K562 (cell line): ENCODE results near the gene PDLIM5. TPM values are rescaled to one million over a fixed set of nuclear protein-coding genes. Genes with fewer than 3 reads are reported as not detected.

Experiments used
- ATAC-seq: fragments of 200-7000 bp; cut with Tn5 transposase; 3 replicates; pipeline ENCODE4 v1.9.1; 2020; ENCODE audit warnings: moderate library complexity
- BruUV-seq: library from RNA; stranded (reverse); fragments of 400-500 nt; replicated peaks from 2 replicates; lab custom pipeline; 2021; lab: Mats Ljungman, UMichigan
- CTCF ChIA-PET: fragments of 300-600 bp; formaldehyde crosslinking; extraction: SDS; loops from one replicate; lab custom pipeline; 2021; ENCODE audit warnings: low intra/inter-chr PET ratio; lab: Yijun Ruan, JAX
- POLR2A ChIA-PET: fragments of 300-600, 350-650 bp; sonication (Branson Sonifier 250); formaldehyde crosslinking; extraction: SDS; loops from one replicate; lab custom pipeline; 2021; ENCODE audit warnings: antibody characterized with exemption, inconsistent platforms; lab: Yijun Ruan, JAX
- DNase-seq, 4 experiments: peaks; one replicate each; pipeline versions ENCODE4 v3.0.0 to v3.0.0-alpha.2; 2011 to 2018; ENCODE audit warnings: low spot score in 3 of 4, mixed read lengths in 3 of 4; ENCODE audit errors: extremely low read depth in 1 of 4
- FAIRE-seq: peaks from 2 replicates; lab custom pipeline; 2011; peaks lifted over from hg19 to GRCh38; lab: Jason Lieb, UNC
- H2AFZ ChIP-seq: 2 replicates; pipeline ENCODE4 v1.6.0; 2011; ENCODE audit warnings: low read depth, low read length, control low read depth, inconsistent platforms
- H3K27ac ChIP-seq: fragments of 200-600 bp; 3 replicates; pipeline ENCODE4 v1.8.0; 2011; ENCODE audit warnings: low read depth, mild to moderate bottlenecking, control low read depth, inconsistent platforms, low read length, moderate library complexity, mixed read lengths; ENCODE audit errors: extremely low read depth
- H3K27me3 ChIP-seq, 2 experiments: fragments of 300-600 bp in 1 of 2; 2 replicates in 1 of 2; 3 replicates in 1 of 2; pipeline versions ENCODE4 v1.6.0 to v1.8.0; 2011; ENCODE audit warnings: inconsistent platforms in 2 of 2, low read length in 2 of 2, mild to moderate bottlenecking in 1 of 2, mixed read lengths in 1 of 2, moderate library complexity in 1 of 2; ENCODE audit not compliant: control insufficient read depth in 2 of 2, insufficient read depth in 2 of 2
- H3K36me3 ChIP-seq: fragments of 300-600 bp; 3 replicates; pipeline ENCODE4 v1.8.0; 2011; ENCODE audit warnings: mild to moderate bottlenecking, low read length, inconsistent platforms; ENCODE audit not compliant: control insufficient read depth, insufficient read depth
- H3K4me1 ChIP-seq, 2 experiments: fragments of 200-600 bp in 1 of 2; replicated peaks in 1 of 2; 2 replicates in 1 of 2; 3 replicates in 1 of 2; pipeline versions ENCODE4 v1.5.1 to v1.8.0; 2011; ENCODE audit warnings: inconsistent platforms in 2 of 2, low read length in 2 of 2, mild to moderate bottlenecking in 1 of 2, mixed read lengths in 1 of 2, moderate library complexity in 1 of 2; ENCODE audit not compliant: control insufficient read depth in 2 of 2, insufficient read depth in 2 of 2
- H3K4me2 ChIP-seq: 2 replicates; pipeline ENCODE4 v1.6.1; 2011; ENCODE audit warnings: low read length, control low read depth, inconsistent platforms, mixed read lengths; ENCODE audit not compliant: insufficient read depth
- H3K4me3 ChIP-seq: fragments of 200-600 bp; sonication (generic), shearing (Covaris generic); 2 replicates; pipeline ENCODE4 v1.5.1; 2016; ENCODE audit warnings: control low read depth, inconsistent platforms
- H3K79me2 ChIP-seq: fragments of 200-600 bp; 3 replicates; pipeline ENCODE4 v1.8.0; 2011; ENCODE audit warnings: low read length, inconsistent platforms; ENCODE audit not compliant: control insufficient read depth, insufficient read depth
- H3K9ac ChIP-seq, 2 experiments: 2 replicates each; pipeline versions ENCODE4 v1.6.0 to v1.6.1; 2011; ENCODE audit warnings: low read depth in 2 of 2, low read length in 2 of 2, control low read depth in 1 of 2, inconsistent platforms in 1 of 2, mild to moderate bottlenecking in 1 of 2, mixed read lengths in 1 of 2; ENCODE audit not compliant: insufficient read depth in 1 of 2
- H3K9me1 ChIP-seq: one replicate; pipeline ENCODE4 v1.6.0; 2011; ENCODE audit warnings: inconsistent platforms, mild to moderate bottlenecking, low read length, moderate library complexity; ENCODE audit not compliant: control insufficient read depth, insufficient read depth
- H3K9me3 ChIP-seq: replicated peaks from 2 replicates; pipeline ENCODE4 v1.5.1; 2011; ENCODE audit warnings: low read depth, low read length, inconsistent platforms; ENCODE audit not compliant: control insufficient read depth, insufficient read depth
- H4K20me1 ChIP-seq: replicated peaks from 2 replicates; pipeline ENCODE4 v1.6.1; 2011; ENCODE audit warnings: low read length, inconsistent platforms, mixed read lengths; ENCODE audit not compliant: control insufficient read depth, insufficient read depth
- BMI1 ChIP-seq: fragments of 150-350 bp; IDR thresholded peaks from 2 replicates; pipeline ENCODE4 v1.6.1; 2014; ENCODE audit warnings: low read length
- CBX8 ChIP-seq: fragments of 200-600 bp; sonication (generic); IDR thresholded peaks from 2 replicates; pipeline ENCODE4 v1.6.1; 2012; ENCODE audit warnings: borderline replicate concordance, mixed run types, low read depth, mild to moderate bottlenecking, moderate library complexity, mixed read lengths, low read length, control low read depth, inconsistent platforms; ENCODE audit not compliant: poor library complexity, severe bottlenecking; ENCODE audit errors: extremely low read depth
- KDM2B ChIP-seq: fragments of 250-450 bp; sonication (Bioruptor Pico); IDR thresholded peaks from 2 replicates; pipeline ENCODE4 v1.8.0; 2021; ENCODE audit warnings: mild to moderate bottlenecking, moderate library complexity
- PML ChIP-seq: IDR thresholded peaks from 2 replicates; pipeline ENCODE4 v1.6.1; 2012; ENCODE audit warnings: low read length, inconsistent platforms
- RHOXF2B ChIP-seq: fragments of 250-450 bp; sonication (Bioruptor Pico); conservative IDR thresholded peaks from 2 replicates; pipeline ENCODE4 v1.5.1; 2021
- SNIP1 ChIP-seq: fragments of 450-650 bp; IDR thresholded peaks from 2 replicates; pipeline ENCODE4 v1.7.1; 2017; ENCODE audit warnings: low read depth, mild to moderate bottlenecking
- SP1 ChIP-seq: sonication (generic); formaldehyde crosslinking; IDR thresholded peaks from 2 replicates; pipeline ENCODE4 v1.8.1; 2022; ENCODE audit warnings: mild to moderate bottlenecking, missing genetic modification reagents
- TGIF2 ChIP-seq: sonication (generic); formaldehyde crosslinking; IDR thresholded peaks from 2 replicates; pipeline ENCODE4 v1.8.1; 2022; ENCODE audit warnings: mild to moderate bottlenecking, missing genetic modification reagents, moderate library complexity
- XRCC3 ChIP-seq: fragments of 450-650 bp; IDR thresholded peaks from 2 replicates; pipeline ENCODE4 v1.6.1; 2017; ENCODE audit warnings: mild to moderate bottlenecking, moderate library complexity
- ZNF143 ChIP-seq: sonication (generic); formaldehyde crosslinking; IDR thresholded peaks from 2 replicates; pipeline ENCODE4 v1.9.0; 2022; ENCODE audit warnings: mild to moderate bottlenecking, missing genetic modification reagents
- ZSCAN29 ChIP-seq: fragments of 450-650 bp; IDR thresholded peaks from 2 replicates; pipeline ENCODE4 v1.6.1; 2017
- ZZZ3 ChIP-seq: fragments of 450-650 bp; IDR thresholded peaks from 2 replicates; pipeline ENCODE4 v1.6.1; 2016; ENCODE audit warnings: antibody characterized with exemption, mild to moderate bottlenecking, moderate library complexity
- WGBS: fragments of 100-300 bp; shearing (Covaris generic); methylation state at CpG from one replicate; pipeline ENCODE4 v1.1.6; 2016; ENCODE audit warnings: low coverage, mixed read lengths; ENCODE audit not compliant: insufficient coverage; ENCODE audit errors: missing lambda C conversion rate; 5-methylcytosine and 5-hydroxymethylcytosine counted together
- in situ Hi-C: fragments of 300-500 bp; cut with MboI; formaldehyde crosslinking; loops from 4 replicates; pipeline ENCODE4 v1.15.0; 2018; ENCODE audit warnings: inconsistent platforms, mixed read lengths
- intact Hi-C: fragments of 100-400 bp; cut with micrococcal nuclease; formaldehyde crosslinking; loops from 2 replicates; pipeline ENCODE4 v1.14.2; 2022
- polyA plus RNA-seq, 8 experiments: library from polyadenylated mRNA; depleted of rRNA in 4 of 8; stranded (reverse) in 5 of 8; unstranded in 3 of 8; fragments of >200 nt; fragmentation: Nextera tagmentation in 2 of 8; fragmentation: Illumina TruSeq in 1 of 8; extraction: Ambion mirVana in 2 of 8; extraction: Trizol in 1 of 8; gene quantifications; 2 replicates each; pipeline versions ENCODE4 v1.2.1 to v1.2.3, GENCODE V29; 2011 to 2014; ENCODE audit warnings: inconsistent platforms in 1 of 8, missing spikeins in 1 of 8
- total RNA-seq, 7 experiments: library from RNA; depleted of rRNA in 6 of 7; stranded (reverse); fragments of >200 nt in 6 of 7; fragmentation: Illumina TruSeq in 2 of 7; extraction: Trizol in 2 of 7; gene quantifications; 2 replicates each; pipeline versions ENCODE4 v1.2.1 to v1.2.3, GENCODE V29; 2011 to 2021; ENCODE audit warnings: low replicate concordance in 1 of 7
- TF ChIP-seq, protein P1 (sequence below), 2 experiments: fragments of 450-650 bp in 1 of 2; sonication (generic) in 1 of 2; formaldehyde crosslinking; conservative IDR thresholded peaks; 2 replicates each; pipeline versions ENCODE4 v1.4.0 to v1.8.1; 2020 to 2022; ENCODE audit warnings: mild to moderate bottlenecking in 1 of 2, missing genetic modification reagents in 1 of 2
- TF ChIP-seq, protein P2 (sequence below): fragments of 450-650 bp; IDR thresholded peaks from 2 replicates; pipeline ENCODE4 v1.6.1; 2016; ENCODE audit warnings: borderline replicate concordance

Gene PDLIM5
- total and polyA plus RNA-seq, 9 of the 15 experiments (the other 6 are each of a cell fraction or from before 2014, with no cell fraction given), result 36.9 to 127 (median 62.5) TPM

DNA sequence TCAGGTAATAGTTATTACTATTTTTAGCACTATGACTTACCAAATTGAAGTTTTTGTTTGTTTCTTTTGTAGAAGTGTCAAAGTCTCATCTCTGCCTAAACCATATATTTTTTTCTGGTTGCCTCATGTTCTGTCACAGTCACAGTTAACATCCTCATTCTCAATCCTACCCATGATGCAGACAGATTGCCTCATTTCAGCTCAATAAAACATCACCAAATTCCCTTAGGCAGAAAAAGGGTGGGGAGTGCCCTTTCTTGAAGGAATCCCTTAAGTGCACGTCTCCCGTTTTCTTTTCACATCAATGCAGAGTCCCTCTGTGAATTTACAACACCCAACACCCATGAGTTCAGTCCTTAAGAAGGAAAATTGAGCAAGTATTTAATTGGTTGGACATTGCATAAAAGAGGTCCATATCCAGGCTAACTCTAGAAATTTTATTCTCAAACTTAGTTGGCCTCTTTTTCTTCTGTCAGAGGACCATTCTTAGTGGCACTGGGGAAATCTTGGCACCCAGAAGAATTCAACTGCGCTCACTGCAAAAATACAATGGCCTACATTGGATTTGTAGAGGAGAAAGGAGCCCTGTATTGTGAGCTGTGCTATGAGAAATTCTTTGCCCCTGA is 202.4 kb downstream of the PDLIM5 start (continued):
- TF ChIP-seq CBX8, result no peak
- TF ChIP-seq PML, result no peak
- TF ChIP-seq ZZZ3, result no peak
- no peak for TF ChIP-seq BMI1
- no peak for TF ChIP-seq SP1 (CRISPR knock-in tag)

DNA sequence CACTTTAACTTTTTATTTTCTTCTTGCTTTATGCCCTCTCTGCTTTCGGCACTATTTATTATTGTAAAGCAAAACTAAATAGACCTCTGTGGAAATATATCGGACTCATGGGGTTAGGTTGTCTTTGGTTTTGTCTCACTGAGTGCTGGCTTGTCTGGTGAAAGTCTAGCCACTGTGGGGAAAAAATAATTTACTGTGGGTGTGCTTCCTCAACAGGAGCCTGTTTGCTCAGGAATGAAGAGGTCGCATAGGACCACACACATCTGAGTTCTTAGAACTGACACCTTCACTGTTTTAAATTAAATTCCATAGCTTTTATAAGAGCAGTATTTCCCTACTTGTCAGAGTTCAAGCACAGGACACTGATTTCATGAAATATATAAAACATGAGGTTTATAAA is 203.0 kb downstream of the PDLIM5 start:
- Histone ChIP-seq H2AFZ (no peak overlapping the region), H4K20me1 (peaks cover 5% of the 10 kb centered on the region; the same call in 1 of the 2 replicates), H3K36me3 (peaks cover 22% of the 10 kb centered on the region; the same call in 1 of the 3 replicates), H3K27ac (no peak overlapping the region), H3K4me3 (no peak overlapping the region), H3K9ac (no peak overlapping the region), H3K9me1 (no peaks in the 10 kb centered on the region), H3K4me1 (peaks cover 0 to 6% of the 10 kb centered on the region in 2 experiments; a peak in 4 of 5 replicates), H3K9me3 (no peaks in the 10 kb centered on the region), H3K79me2 (no peaks in the 10 kb centered on the region), H3K27me3 (no peaks in the 10 kb centered on the region), H3K4me2 (no peak overlapping the region)
- TF ChIP-seq SNIP1, result no peak
- TF ChIP-seq, protein P1, sequence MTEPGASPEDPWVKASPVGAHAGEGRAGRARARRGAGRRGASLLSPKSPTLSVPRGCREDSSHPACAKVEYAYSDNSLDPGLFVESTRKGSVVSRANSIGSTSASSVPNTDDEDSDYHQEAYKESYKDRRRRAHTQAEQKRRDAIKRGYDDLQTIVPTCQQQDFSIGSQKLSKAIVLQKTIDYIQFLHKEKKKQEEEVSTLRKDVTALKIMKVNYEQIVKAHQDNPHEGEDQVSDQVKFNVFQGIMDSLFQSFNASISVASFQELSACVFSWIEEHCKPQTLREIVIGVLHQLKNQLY (CRISPR knock-in tag; conservative IDR thresholded peaks at IDR 0.05), result no peak
- no peak for TF ChIP-seq KDM2B (CRISPR knock-in tag)
- no peak for TF ChIP-seq TGIF2 (CRISPR knock-in tag)
- TF ChIP-seq ZSCAN29, result no peak
- no peak for TF ChIP-seq ZZZ3
- TF ChIP-seq, protein P2, sequence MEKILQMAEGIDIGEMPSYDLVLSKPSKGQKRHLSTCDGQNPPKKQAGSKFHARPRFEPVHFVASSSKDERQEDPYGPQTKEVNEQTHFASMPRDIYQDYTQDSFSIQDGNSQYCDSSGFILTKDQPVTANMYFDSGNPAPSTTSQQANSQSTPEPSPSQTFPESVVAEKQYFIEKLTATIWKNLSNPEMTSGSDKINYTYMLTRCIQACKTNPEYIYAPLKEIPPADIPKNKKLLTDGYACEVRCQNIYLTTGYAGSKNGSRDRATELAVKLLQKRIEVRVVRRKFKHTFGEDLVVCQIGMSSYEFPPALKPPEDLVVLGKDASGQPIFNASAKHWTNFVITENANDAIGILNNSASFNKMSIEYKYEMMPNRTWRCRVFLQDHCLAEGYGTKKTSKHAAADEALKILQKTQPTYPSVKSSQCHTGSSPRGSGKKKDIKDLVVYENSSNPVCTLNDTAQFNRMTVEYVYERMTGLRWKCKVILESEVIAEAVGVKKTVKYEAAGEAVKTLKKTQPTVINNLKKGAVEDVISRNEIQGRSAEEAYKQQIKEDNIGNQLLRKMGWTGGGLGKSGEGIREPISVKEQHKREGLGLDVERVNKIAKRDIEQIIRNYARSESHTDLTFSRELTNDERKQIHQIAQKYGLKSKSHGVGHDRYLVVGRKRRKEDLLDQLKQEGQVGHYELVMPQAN, result no peak
- TF ChIP-seq RHOXF2B (CRISPR knock-in tag), result no peak
- TF ChIP-seq XRCC3, result no peak
- TF ChIP-seq ZNF143 (CRISPR knock-in tag), result no peak
- no peak for DNase-seq
- FAIRE-seq, result no peak
- intact Hi-C loops, result loop anchor here (1.0 kb wide), 1 partner anchor 36 kb away; no protein-coding TSS in a partner anchor
- in situ Hi-C loops, result no loop called here
- ChIA-PET CTCF (no interaction called here), POLR2A (no interaction called here)
- WGBS, result 100% methylated on average over 3 of the region's 3 CpGs
- no peak for ATAC-seq
- BruUV-seq, result no TSS peak
